Retina (tissue), 1 donor: ENCODE measurements around the gene OR4D2.

Experiments
- DNase-seq: peaks from one replicate; pipeline ENCODE4 v3.0.0-alpha.2; 2016

OR4D2 gene

GRCh38 chr17:58176200-58176599, 9.4 kb downstream of the OR4D2 start:
- no peak for DNase-seq

GRCh38 chr17:58181796-58182195, 15.0 kb downstream of the OR4D2 start:
- DNase-seq, result no peak

- DNase-seq, result no peak
Observed at GRCh38 chr17:58183514-58183913, 16.7 kb downstream of the OR4D2 start.

GRCh38 chr17:58184308-58184985, 17.7 kb downstream of the OR4D2 start:
- no peak for DNase-seq

GRCh38 chr17:58184986-58185761, 18.4 kb downstream of the OR4D2 start:
- DNase-seq, result no peak

- no peak for DNase-seq
Observed at GRCh38 chr17:58186591-58186990, 19.8 kb downstream of the OR4D2 start.

GRCh38 chr17:58187063-58187462, 20.3 kb downstream of the OR4D2 start:
- DNase-seq, result no peak

- no peak for DNase-seq
Observed at GRCh38 chr17:58187675-58188074, 20.9 kb downstream of the OR4D2 start.

GRCh38 chr17:58189436-58190146, 22.8 kb downstream of the OR4D2 start:
- no peak for DNase-seq

GRCh38 chr17:58191241-58191896, 24.6 kb downstream of the OR4D2 start:
- DNase-seq, result no peak

GRCh38 chr17:58192612-58193011, 25.8 kb downstream of the OR4D2 start, which contains the start of gene EPX:
Gene EPX (plus strand): TSS chr17:58192726. CDS start chr17:58192847, 121 bp downstream.
- DNase-seq, result no peak

GRCh38 chr17:58193641-58194255, 27.0 kb downstream of the OR4D2 start:
- no peak for DNase-seq

- no peak for DNase-seq
Observed at GRCh38 chr17:58195518-58196123, 28.8 kb downstream of the OR4D2 start.

- no peak for DNase-seq
Observed at GRCh38 chr17:58196610-58197009, 29.8 kb downstream of the OR4D2 start.

GRCh38 chr17:58200024-58200633, 33.3 kb downstream of the OR4D2 start:
- peak; percentile 51 for DNase-seq

GRCh38 chr17:58202859-58203258, 36.1 kb downstream of the OR4D2 start:
- DNase-seq, result no peak

- no peak for DNase-seq
Observed at GRCh38 chr17:58204796-58205195, 38.0 kb downstream of the OR4D2 start.

- DNase-seq, result no peak
Observed at GRCh38 chr17:58205936-58206335, 39.2 kb downstream of the OR4D2 start.

GRCh38 chr17:58207451-58207850, 40.7 kb downstream of the OR4D2 start:
- DNase-seq, result no peak

GRCh38 chr17:58208344-58208743, 41.6 kb downstream of the OR4D2 start:
- DNase-seq, result no peak

- no peak for DNase-seq
Observed at GRCh38 chr17:58210922-58211321, 44.1 kb downstream of the OR4D2 start.

- DNase-seq, result no peak
Observed at GRCh38 chr17:58215685-58216084, 48.9 kb downstream of the OR4D2 start.
